HG03064 (cell line): ENCODE results near the gene RGS3.

Source experiments
- ATAC-seq: cut with Tn5 transposase; IDR thresholded peaks from one replicate; pipeline ENCODE4 v1.9.1; 2021; ENCODE audit warnings: low read depth; ENCODE audit not compliant: unreplicated experiment

RGS3 gene

DNA sequence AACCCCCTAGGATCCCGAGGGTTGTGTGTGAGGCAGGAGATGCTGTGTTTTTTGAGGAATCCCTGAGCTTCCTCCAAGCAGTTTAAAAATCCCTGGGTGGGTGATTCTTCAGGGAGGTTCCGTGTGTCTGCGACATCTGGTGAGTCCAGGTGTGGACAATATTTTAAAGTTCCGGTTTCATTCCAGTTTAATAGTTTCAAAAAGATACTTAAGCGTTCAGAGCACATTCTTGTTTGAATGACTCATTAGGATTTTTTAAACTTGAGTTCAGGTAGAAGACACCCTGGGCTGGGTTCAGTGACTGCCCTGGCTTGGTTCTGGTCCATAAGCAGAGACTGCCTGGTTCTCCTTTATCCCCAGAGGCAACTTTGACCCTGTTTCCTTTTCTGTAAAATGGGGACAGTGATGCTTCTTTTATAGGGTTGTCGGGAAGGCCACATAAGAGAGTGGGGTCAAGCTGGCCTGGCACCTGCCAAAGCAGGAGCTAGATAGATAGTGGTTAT, 119.2 kb downstream of the RGS3 start:
- no peak for ATAC-seq

DNA sequence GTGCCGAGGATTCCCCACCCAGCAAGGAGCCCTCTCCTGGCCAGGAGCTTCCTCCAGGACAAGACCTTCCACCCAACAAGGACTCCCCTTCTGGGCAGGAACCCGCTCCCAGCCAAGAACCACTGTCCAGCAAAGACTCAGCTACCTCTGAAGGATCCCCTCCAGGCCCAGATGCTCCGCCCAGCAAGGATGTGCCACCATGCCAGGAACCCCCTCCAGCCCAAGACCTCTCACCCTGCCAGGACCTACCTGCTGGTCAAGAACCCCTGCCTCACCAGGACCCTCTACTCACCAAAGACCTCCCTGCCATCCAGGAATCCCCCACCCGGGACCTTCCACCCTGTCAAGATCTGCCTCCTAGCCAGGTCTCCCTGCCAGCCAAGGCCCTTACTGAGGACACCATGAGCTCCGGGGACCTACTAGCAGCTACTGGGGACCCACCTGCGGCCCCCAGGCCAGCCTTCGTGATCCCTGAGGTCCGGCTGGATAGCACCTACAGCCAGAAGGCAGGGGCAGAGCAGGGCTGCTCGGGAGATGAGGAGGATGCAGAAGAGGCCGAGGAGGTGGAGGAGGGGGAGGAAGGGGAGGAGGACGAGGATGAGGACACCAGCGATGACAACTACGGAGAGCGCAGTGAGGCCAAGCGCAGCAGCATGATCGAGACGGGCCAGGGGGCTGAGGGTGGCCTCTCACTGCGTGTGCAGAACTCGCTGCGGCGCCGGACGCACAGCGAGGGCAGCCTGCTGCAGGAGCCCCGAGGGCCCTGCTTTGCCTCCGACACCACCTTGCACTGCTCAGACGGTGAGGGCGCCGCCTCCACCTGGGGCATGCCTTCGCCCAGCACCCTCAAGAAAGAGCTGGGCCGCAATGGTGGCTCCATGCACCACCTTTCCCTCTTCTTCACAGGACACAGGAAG, 120.2 kb downstream of the RGS3 start:
- ATAC-seq = no peak

DNA sequence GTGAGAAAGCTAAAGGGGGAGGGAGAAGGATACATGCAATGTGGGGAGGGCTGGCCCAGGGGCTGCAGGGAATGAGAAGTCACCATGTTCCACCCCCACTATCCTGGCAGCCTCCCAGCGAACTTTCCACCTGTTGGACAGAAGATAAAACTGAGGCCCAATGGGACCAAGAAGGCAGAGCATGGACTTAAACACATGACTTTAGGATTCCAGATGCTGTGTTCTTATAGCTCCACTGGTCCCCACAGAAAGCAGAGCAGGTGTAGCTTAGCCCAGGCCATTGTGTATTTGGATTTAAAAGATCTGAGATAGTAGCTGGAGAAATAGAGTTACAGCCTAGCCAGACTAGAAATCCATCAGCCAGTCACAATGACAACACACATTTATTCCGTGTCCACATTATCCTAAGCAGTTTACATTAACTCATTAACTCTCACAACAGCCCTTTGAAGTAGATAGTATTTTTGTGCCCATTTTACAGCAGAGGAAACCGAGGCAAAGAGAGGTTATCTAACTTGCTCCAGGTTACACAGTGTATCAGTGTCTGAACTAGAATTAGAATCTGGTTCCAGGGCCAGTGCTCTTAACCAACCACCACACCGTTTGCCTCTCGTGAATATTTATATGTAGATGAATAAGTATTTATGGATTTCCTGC, 121.0 kb downstream of the RGS3 start:
- ATAC-seq = no peak

DNA sequence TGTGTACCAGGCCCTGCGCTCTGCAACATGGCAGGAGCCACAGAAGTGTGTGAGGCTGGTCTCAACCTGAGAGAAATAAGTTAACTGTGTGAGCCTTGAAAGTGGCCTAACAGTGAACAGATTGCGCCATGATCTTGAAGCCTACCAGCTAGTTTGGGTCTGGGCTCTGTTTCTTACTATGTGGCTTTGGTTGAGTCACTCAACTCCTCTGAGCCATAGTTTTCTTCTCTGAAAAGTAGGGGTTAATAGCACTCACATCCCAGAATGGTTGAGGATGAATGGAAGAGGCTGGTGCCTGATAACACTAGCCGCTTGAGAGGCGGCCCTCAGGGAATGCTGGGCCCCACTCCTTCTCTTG, 121.5 kb downstream of the RGS3 start:
- ATAC-seq = no peak

DNA sequence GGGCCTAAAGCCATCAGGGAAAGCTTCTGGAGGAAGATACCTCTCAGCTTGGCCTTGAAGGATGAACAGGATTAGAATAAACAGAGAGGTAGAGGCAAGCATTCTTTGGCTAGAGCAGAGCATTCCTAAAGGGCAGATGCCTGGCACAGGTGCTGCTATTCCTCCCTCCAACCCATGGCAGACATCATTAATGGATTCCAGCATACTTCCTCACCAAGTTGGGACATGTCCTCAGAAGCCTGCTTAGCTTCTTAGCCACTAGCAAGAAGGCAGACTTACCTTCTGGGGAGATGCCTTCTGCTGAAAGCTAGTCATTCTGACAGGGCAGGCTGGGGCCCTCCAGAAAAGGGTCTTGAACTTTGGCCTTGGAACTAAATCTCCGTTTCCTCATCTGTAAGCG, 122.0 kb downstream of the RGS3 start:
- no peak for ATAC-seq

DNA sequence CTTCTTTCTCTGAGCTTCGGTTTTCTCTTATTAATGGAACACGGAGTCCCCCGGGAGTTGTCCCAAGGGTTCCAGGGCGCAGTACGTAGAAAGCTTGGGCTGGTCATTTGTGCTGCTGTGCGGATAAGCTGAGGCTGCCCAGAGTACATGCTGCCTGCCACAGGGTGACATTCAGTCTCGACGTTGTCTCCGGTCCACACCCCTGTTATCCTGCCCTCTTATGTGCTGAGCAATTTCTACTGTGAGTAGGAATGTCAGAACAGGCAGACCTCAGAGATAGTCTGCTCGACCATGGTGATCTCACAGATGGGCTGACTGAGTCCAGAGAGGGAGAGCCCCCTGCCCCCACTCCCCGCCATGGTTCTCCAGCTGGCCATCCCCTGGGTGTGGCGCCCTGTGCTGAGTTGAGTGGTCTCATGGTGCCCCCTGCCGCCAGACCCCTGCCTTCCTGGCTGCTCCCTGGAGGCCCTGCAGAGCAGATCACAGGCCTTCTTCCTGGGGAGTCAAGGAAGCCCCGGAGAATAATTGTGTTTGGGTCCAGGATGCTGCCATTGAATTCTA, 124.0 kb downstream of the RGS3 start:
- ATAC-seq = no peak

DNA sequence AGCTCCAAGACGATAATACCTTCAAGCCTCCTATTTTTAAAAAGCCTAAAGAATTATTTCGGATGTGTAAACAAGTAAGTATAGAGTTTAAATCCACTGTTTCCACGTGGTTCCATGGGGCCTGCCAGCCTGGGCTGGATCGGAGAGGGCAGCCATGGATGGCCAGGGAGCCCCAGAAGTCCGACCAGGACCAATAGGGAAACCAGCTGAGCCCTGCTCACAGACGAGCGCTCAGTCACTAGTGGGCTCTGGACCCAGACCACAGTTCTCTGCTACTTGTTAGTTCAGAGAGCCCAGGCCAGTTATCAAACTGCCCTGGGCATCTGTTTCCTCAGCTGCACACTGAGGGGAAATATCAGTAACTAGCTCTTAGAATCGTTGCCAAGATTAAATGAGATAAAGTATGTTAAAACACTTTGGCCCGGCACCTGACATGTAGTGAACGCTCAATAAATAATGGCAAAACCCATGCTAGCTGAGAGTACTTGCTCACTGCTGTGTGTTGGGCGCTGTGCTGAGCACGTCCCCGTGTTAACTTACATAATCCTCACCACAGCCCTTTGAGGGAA, 124.8 kb downstream of the RGS3 start:
- no peak for ATAC-seq

GRCh38 chr9:113588936-113589335, 125.4 kb downstream of the RGS3 start:
- ATAC-seq = no peak

DNA sequence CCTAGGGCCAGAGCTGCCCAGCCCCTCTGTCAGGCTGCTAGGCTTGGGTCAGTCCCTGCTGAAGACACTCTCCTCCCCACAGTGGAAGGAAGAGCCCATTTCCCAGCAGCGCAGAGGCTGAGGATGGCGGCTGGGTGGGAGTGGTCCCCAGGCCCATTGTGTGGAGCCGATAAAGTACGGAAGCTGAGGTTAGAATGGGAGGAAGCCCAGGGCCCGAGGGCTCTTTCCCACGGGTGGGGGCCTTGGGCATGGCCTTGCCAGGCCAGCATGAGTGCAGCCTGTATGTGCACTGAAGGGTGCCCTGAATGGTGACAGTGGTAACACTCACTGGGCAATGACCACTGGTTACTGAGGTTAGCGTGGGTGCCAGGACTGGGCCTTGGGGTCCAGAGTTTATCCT, 125.9 kb downstream of the RGS3 start:
- no peak for ATAC-seq

DNA sequence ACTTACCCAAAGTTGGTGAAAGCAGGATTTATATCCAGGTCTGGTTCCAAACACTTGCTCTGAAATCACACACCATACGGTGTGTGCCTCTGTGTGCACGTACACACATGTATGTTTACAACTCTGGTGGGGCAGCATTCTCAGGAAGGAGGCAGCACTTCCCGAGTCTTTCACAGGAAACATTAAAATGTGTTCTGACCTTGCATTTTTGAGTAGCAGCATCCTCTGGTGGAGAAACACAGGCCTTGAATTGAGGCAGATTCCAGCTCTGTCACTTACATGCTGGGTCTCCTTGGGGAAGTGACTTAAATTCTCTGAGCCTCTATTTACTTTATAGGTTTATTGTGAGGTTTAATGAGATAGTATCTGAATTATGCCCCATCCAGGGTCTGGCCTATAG, 126.4 kb downstream of the RGS3 start:
- ATAC-seq = no peak

- ATAC-seq = no peak
These were observed 126.9 kb downstream of the RGS3 start for GRCh38 chr9:113590389-113590788.

- ATAC-seq = no peak
These were observed 127.7 kb downstream of the RGS3 start for GRCh38 chr9:113590991-113591898.

DNA sequence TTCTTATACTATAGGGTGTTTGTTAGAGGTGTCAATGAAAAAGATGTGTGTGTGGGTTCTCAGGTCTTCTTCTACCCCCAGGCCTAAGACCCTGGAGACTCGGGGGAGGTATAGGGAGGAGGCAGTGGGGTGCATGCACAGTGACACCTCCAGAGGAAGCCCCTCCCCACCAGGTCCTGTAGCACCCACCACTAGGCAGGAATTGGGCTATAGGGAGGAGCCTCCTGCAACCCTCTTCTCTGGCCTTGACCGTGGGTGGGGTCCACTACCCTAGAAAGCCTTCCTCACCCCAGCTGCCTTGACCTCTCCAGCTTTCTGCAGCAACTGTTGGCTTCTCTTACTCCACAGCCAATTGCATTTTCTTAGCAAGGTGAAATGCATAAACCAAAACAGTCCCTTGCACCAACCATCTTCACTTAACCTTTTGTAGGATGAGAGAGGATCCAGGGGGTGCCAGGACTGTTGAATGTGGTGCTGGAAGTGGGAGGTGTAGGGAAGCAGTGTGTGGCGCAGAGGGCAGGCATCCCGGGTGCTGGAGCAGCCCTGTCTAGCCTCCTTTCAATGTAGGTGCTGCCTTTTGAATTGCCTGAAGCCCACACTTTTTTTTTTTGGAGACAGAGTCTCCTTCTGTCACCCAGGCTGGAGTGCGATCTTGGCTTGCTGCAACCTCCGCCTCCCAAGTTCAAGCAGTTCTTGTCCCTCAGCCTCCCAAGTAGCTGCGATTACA, 128.5 kb downstream of the RGS3 start:
- no peak for ATAC-seq

DNA sequence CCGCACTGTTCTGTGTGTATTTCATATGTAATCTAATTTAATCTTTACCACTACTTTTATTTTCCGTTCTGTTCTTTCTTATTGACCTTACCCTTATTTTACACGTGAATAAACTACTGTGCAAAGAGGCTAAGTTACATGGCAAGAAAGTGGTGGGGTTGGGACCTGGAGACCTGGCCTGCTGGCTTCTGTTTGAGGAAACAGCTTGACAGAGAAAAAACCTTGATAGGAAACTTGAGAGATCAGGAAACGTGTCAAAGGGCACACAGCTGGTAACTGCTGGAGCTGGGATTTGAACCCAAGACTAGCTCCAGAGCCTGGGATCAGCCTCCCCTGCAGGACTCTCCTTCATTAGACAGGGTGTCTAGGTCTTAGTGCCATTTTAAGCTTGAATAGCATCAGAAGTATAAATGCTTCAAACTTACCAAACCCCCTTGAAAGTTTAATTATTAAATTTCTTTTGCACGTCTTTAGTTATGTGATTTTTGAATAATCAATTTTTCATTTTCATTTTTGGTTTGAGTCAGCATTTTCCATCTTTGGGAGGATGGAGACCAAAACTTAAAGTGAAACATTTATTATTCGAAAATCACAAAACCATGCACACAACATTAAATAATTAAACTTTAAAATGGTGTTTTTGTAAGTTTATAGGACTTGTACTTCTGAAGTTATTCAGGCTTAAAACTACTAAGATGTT, 129.5 kb downstream of the RGS3 start:
- ATAC-seq = peak; percentile 26

GRCh38 chr9:113593682-113594281, 130.3 kb downstream of the RGS3 start:
- ATAC-seq = peak; percentile 68

DNA sequence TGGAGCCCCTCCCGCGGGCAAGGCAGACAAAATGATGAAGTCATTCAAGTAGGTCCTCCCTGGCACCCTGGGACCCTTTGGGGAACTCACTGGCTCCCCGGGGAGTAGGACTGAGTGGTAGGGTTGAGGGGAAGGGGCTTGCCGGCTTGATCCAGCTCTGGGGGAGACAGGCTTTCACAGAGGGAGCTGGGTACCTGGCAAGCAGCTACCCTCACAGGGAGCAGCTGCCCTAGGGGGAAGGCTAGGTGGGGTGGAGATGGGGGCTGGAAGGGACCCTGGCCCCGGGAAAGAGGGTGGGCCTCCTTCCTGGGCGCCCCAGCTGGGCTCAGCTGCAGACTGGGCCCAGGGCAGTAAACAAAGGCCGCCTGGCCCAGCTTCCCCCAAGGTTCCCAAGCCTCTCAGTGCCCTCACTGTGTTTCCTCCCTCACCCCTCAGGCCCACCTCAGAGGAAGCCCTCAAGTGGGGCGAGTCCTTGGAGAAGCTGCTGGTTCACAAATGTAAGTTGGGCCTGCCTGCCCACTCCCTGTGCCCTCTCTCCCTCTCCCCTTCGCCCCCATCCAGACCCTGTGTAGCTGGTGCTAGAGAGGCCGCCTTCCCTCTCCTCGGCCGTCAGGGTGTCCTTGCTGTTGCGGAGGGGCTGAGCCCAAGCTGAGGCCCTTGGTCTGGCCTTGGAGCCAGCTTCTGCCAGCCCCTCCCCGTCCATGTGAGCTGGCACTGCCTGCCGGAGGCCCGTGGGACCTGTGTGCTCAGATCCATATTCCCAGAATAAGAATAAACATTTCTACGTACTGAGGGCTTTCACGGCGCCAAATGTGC, 131.2 kb downstream of the RGS3 start:
- ATAC-seq = no peak

DNA sequence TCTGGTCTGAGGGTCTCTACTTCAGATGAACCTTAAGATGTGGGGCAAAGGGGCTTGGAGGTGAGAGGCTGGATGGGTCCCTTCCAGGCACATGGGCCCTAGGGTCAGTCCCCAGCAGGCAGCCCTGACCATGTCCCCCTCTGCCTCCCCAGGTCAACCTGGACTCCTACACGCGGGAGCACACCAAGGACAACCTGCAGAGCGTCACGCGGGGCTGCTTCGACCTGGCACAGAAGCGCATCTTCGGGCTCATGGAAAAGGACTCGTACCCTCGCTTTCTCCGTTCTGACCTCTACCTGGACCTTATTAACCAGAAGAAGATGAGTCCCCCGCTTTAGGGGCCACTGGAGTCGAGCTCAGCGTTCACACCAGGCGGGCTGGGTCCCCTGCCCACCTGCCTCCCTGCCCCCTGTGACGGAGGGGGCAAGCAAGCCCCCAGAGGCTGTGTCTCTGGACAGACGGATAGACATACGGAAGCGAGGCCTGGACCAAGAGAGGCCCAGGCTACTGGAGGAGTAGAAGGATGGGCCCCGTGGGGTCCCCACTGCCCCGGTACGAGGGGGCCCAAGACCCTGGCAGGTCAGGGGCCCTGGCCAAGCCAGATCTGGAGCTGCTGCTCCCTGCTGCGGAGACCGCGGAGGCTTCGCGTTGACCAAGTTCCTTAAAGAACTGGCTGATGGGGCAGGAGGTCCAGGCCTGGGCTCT, 133.2 kb downstream of the RGS3 start:
- ATAC-seq = no peak
